Lung (tissue), 12 donors: Measurements from ENCODE around the gene SEMA3C. TPM values are rescaled to one million over a fixed set of nuclear protein-coding genes. Genes with fewer than 3 reads are reported as not detected.

Source experiments
- ATAC-seq: fragments of 200-7000 bp; cut with Tn5 transposase; one replicate; pipeline ENCODE4 v1.9.1; 2020; ENCODE audit warnings: moderate number of reproducible peaks; ENCODE audit not compliant: insufficient read depth, low FRiP score
- DNase-seq, 3 donors: peaks; one replicate each; pipeline ENCODE4 v3.0.0-alpha.2; 2013 to 2017
- H3K27ac ChIP-seq, 2 donors: one replicate each; pipeline ENCODE4 v1.5.1; 2013; ENCODE audit warnings: mild to moderate bottlenecking in 2 of 2, moderate library complexity in 2 of 2, control low read depth in 1 of 2, inconsistent platforms in 1 of 2, low read depth in 1 of 2, low read length in 1 of 2
- H3K27me3 ChIP-seq, 3 donors: one replicate each; pipeline ENCODE4 v1.5.1; 2013; ENCODE audit warnings: low read length in 2 of 3; ENCODE audit not compliant: control insufficient read depth in 3 of 3, insufficient read depth in 3 of 3
- H3K36me3 ChIP-seq, 4 donors: one replicate each; pipeline ENCODE4 v1.5.1; 2013; ENCODE audit warnings: low read length in 4 of 4, mild to moderate bottlenecking in 1 of 4, moderate library complexity in 1 of 4; ENCODE audit not compliant: control insufficient read depth in 4 of 4, insufficient read depth in 4 of 4
- H3K4me1 ChIP-seq, 5 donors: one replicate each; pipeline ENCODE4 v1.5.1; 2013; ENCODE audit warnings: low read length in 5 of 5, mild to moderate bottlenecking in 2 of 5, moderate library complexity in 1 of 5; ENCODE audit not compliant: control insufficient read depth in 5 of 5, insufficient read depth in 5 of 5
- H3K4me3 ChIP-seq: one replicate; pipeline ENCODE4 v1.5.1; 2013; ENCODE audit warnings: mild to moderate bottlenecking, control low read depth, moderate library complexity
- H3K9ac ChIP-seq, 2 donors: one replicate each; pipeline ENCODE4 v1.5.1; 2013; ENCODE audit warnings: low read length in 2 of 2, control low read depth in 1 of 2; ENCODE audit not compliant: insufficient read depth in 1 of 2
- H3K9me3 ChIP-seq, 4 donors: one replicate each; pipeline ENCODE4 v1.5.1; 2013; ENCODE audit warnings: low read length in 3 of 4, mild to moderate bottlenecking in 1 of 4, moderate library complexity in 1 of 4; ENCODE audit not compliant: control insufficient read depth in 4 of 4, insufficient read depth in 3 of 4
- WGBS, 2 donors: extraction: QIAGEN DNeasy Blood & Tissue Kit; methylation state at CpG; one replicate each; pipeline ENCODE4 v1.1.7; 2013; 5-methylcytosine and 5-hydroxymethylcytosine counted together
- polyA plus RNA-seq, 2 donors: library from polyadenylated mRNA; stranded (reverse); fragments of 200-250 nt; gene quantifications; one replicate each; pipeline ENCODE4 v1.2.1, GENCODE V29; 2013
- total RNA-seq, 2 donors: library from RNA; depleted of rRNA in 1 of 2; stranded (reverse); fragments of >200 nt in 1 of 2; gene quantifications; one replicate each; pipeline ENCODE4 v1.2.1, GENCODE V29; 2014 to 2021
- TF ChIP-seq, protein P1 (sequence below): IDR thresholded peaks from 2 replicates; pipeline ENCODE4 v1.5.1; 2012; ENCODE audit warnings: mild to moderate bottlenecking; ENCODE audit errors: control extremely low read depth, extremely low read depth
- donor health status: control.
- donor health status: control.
- donor health status: Bipolar disorder and iron deficiency.
- donor health status: healthy.
- donor health status: DM: yes; HTN: yes; CAD: no.

The SEMA3C gene
- total and polyA plus RNA-seq, 4 donors, result 6.9 to 87.2 (median 33.7) TPM

DNA sequence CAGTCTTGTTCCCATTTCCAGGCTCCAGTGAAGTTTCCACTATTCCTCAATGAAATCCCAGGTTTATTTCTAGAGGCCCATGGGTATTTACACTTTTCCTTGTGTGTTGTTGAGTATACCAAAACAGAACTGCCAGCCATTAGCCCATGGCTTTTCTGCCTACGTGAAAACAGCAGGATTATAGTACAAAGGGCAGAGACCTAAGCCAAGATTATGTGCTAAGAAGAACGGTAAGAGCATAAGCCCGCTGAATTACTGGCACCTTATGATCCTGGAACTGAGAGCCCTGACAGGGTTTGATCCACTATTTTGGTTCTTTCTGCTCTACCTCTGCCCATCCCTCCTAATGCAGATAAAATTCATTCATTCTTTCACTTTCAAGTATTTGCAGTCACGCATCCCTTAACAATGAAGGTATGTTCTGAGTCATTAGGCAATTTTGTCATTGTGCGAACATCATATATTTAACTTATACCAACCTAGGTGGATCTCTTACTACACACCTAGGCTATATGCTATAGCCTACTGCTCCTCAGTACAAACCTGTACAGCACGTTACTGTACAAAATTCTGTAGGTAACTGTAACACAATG is 16.0 kb downstream of the SEMA3C start:
- Histone ChIP-seq H3K27me3 (no peaks in the 10 kb centered on the region), H3K4me1 (peaks cover 0 to 17% (median 0%) of the 10 kb centered on the region in 5 donors), H3K9me3 (no peaks in the 10 kb centered on the region), H3K27ac (no peak overlapping the region), H3K36me3 (peaks cover 0 to 3% (median 0%) of the 10 kb centered on the region in 4 donors), H3K4me3 (no peak overlapping the region), H3K9ac (no peak overlapping the region)
- WGBS, 2 donors, result 93 to 95% methylated on average over 6 of the region's 6 CpGs
- DNase-seq (no peak), ATAC-seq (no peak)
- TF ChIP-seq, protein P1, sequence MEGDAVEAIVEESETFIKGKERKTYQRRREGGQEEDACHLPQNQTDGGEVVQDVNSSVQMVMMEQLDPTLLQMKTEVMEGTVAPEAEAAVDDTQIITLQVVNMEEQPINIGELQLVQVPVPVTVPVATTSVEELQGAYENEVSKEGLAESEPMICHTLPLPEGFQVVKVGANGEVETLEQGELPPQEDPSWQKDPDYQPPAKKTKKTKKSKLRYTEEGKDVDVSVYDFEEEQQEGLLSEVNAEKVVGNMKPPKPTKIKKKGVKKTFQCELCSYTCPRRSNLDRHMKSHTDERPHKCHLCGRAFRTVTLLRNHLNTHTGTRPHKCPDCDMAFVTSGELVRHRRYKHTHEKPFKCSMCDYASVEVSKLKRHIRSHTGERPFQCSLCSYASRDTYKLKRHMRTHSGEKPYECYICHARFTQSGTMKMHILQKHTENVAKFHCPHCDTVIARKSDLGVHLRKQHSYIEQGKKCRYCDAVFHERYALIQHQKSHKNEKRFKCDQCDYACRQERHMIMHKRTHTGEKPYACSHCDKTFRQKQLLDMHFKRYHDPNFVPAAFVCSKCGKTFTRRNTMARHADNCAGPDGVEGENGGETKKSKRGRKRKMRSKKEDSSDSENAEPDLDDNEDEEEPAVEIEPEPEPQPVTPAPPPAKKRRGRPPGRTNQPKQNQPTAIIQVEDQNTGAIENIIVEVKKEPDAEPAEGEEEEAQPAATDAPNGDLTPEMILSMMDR, result no peak

DNA sequence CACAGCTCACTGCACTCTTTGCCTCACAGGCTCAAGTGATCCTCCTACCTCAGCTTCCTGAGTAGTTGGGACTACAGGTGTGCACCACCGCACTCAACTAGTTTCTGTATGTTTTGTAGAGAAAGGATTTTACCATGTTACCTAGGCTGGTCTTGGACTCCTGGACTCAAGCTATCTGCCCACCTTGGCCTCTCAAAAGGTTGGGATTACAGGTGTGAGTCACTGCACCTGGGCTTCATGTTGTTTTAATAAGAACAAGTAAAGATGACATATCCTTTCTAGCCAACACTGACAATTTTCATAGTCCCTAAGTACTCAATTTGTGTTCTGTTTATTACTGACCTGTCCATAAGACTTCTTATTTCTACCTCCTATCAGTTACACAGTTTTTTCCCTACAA is 16.8 kb downstream of the SEMA3C start:
- H3K4me3 ChIP-seq, result no peak overlapping the region
- no peak overlapping the region for H3K27ac ChIP-seq
- 98 to 100% methylated on average over 1 of the region's 1 CpG for WGBS, 2 donors

DNA sequence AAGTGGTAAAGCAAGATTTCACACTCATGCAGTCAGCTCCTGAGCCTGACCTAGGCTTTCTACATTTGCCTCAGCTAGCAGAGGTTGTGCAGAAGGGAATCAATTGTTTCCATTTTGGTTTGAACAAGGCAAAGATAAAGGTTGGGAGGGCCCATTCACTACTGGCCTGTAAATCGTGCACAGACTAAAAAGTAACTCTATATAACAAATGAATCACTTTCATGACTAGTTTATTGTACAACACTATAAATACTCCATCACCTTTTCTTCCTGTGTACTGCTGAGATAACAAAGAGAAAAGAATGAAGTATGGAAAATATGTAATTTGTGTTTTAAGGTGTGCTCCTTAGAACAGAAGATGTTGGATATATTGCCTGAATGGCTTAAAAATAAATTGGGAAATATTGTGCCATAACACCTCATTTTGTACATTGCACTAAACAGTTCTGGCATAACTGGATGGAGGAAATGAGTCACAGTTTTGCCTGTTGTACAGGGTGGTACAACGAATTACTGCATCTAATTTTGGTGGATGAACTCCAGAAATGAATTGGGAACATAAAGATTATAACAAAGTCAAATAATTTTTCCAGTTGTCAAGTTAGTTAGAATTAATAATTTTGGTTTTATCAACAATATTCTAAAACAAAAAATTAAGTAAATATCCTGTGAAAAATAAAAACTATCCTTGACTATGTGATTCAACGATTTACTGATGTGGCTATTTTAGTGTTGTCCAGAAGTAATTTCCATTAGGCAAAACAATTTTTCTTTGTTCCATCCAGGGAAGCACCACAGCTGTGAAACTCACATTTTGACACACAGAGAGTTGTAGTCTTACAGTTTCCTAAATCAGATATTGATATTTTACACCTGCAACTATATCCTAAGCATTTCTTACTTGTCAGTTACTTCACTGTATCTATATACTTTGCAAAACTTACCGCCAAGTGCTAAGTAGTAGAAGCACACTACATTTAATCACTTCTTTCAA is 18.0 kb downstream of the SEMA3C start:
- Histone ChIP-seq H3K27ac (peak overlapping the region in 1 of 2 donors; percentile 60), H3K9ac (no peak overlapping the region), H3K27me3 (no peaks in the 10 kb centered on the region), H3K36me3 (peaks cover 0 to 3% (median 0%) of the 10 kb centered on the region in 4 donors), H3K4me1 (peaks cover 0 to 5% (median 0%) of the 10 kb centered on the region in 5 donors), H3K4me3 (no peak overlapping the region), H3K9me3 (no peaks in the 10 kb centered on the region)
- peak in 2 of 3 donors; percentile 54 to 75 for DNase-seq
- 62 to 75% methylated on average over 4 of the region's 4 CpGs for WGBS, 2 donors
- no peak for ATAC-seq
- TF ChIP-seq, protein P1, result no peak

More for the DNA sequence above, 16.8 kb downstream of the SEMA3C start:
- TF ChIP-seq, protein P1, result no peak
- Histone ChIP-seq H3K9ac (no peak overlapping the region), H3K36me3 (peaks cover 0 to 3% (median 0%) of the 10 kb centered on the region in 4 donors), H3K9me3 (no peaks in the 10 kb centered on the region), H3K4me1 (peaks cover 0 to 9% (median 0%) of the 10 kb centered on the region in 5 donors), H3K27me3 (no peaks in the 10 kb centered on the region)
- DNase-seq (no peak), ATAC-seq (no peak)
